ENCODE results near the gene AGMO.

- no peak for TF ChIP-seq CTCF (IDR thresholded peaks at IDR 0.05)
- TF ChIP-seq EZH2 (IDR thresholded peaks at IDR 0.05; ENCODE audit: borderline replicate concordance, insufficient read depth, low read depth, low read length, poor library complexity, severe bottlenecking), result no peak
Measured at GRCh38 chr7:15403315-15403714, 158.5 kb downstream of the AGMO start.

All from B cell (primary cell).